ENCODE measurements around the gene KCNC1. TPM values are rescaled to one million over a fixed set of nuclear protein-coding genes. Genes with fewer than 3 reads are reported as not detected.

Gene KCNC1
- total and polyA plus RNA-seq, 2 of the 4 experiments (the other 2 are of a cell fraction): 0.03 TPM; not detected in 1

GRCh38 chr11:17772704-17773600 is 38.4 kb downstream of the KCNC1 start (continued):
- TF ChIP-seq CEBPB (IDR thresholded peaks at IDR 0.05; ENCODE audit: low read depth, low read length): no peak

DNA sequence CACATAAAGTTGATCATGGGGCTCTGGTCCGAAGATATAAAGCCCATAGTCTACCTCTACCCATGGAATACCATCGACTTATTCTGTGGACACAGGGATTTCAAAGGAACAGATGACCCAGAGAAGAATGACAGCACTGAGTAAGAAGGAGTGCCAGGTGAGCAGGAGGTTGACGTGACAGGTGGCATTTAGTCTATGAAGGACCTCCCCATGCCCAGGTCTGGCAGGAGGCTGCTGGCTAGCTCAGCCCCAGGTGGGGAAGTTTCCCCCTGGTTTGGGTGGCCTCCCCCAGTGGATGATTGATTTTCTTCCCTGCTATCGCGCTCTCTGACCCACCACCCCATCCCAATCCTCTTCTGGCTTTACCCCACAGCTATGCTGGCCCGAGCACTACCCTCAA is 39.1 kb downstream of the KCNC1 start:
- no peak for TF ChIP-seq CTCF (conservative IDR thresholded peaks at IDR 0.05; ENCODE audit: low read depth, low read length)
- no peak for TF ChIP-seq MAFK (IDR thresholded peaks at IDR 0.05; ENCODE audit: low read depth, low read length)
- no peak for TF ChIP-seq RFX5 (IDR thresholded peaks at IDR 0.05; ENCODE audit: low read depth, low read length)
- TF ChIP-seq SMC3 (IDR thresholded peaks at IDR 0.05; ENCODE audit: low read depth, low read length): no peak
- TF ChIP-seq CHD1 (IDR thresholded peaks at IDR 0.05; ENCODE audit: low read depth, low read length): no peak
- H3K18ac ChIP-seq (ENCODE audit: low read depth, low read length): no peak overlapping the region
- H2BK120ac ChIP-seq (ENCODE audit: low read depth, low read length): no peak overlapping the region
- in situ Hi-C loops (cut with MboI; ENCODE audit: low sequenced_read_pairs) (no loop called here), dilution Hi-C loops (cut with HindIII; ENCODE audit: low sequenced_read_pairs, unreplicated experiment) (no loop called here), intact Hi-C loops (cut with micrococcal nuclease) (no loop called here)
- H3K4ac ChIP-seq (ENCODE audit: low read depth, low read length): no peak overlapping the region
- ATAC-seq (ENCODE audit: low read depth) (no peak), DNase-seq (no peak)
- H4K8ac ChIP-seq (ENCODE audit: low read depth in 2 of 2, low read length in 2 of 2): no peak overlapping the region
- no TSS peak for BruUV-seq (replicated peaks)
- WGBS, 2 experiments (ENCODE audit: extremely low coverage in 2 of 2, insufficient read length in 1 of 2): no CpG with 5 or more reads among the region's 6 CpGs
- H3K9me3 ChIP-seq (ENCODE audit: control insufficient read depth, insufficient read depth, low read length): no peaks in the 10 kb centered on the region
- no peak overlapping the region for H2AK5ac ChIP-seq (ENCODE audit: low read depth, low read length)
- ChIA-PET POLR2A (ENCODE audit: unreplicated experiment) (no interaction called here), CTCF (no interaction called here)
- H2BK20ac ChIP-seq (ENCODE audit: low read depth, low read length): no peak overlapping the region
- H3K27ac ChIP-seq (ENCODE audit: insufficient read depth, low read length): no peak overlapping the region
- no peak overlapping the region for H4K5ac ChIP-seq (ENCODE audit: low read depth, low read length)
- H3K14ac ChIP-seq (replicated peaks; ENCODE audit: low read depth, low read length): no peak overlapping the region
- peaks cover 4% of the 10 kb centered on the region; the same call in 1 of the 2 replicates for H3K27me3 ChIP-seq (ENCODE audit: control insufficient read depth, insufficient read depth, low read length)
- H2AK9ac ChIP-seq (replicated peaks; ENCODE audit: low read depth, low read length, poor library complexity): no peak overlapping the region
- no peak overlapping the region for H2AFZ ChIP-seq (replicated peaks; ENCODE audit: low read length, poor library complexity)
- H3K23ac ChIP-seq (ENCODE audit: low read depth, low read length): no peak overlapping the region
- no peaks in the 10 kb centered on the region for H4K20me1 ChIP-seq (ENCODE audit: insufficient read depth, low read length)
- no peak overlapping the region for H3K4me2 ChIP-seq (ENCODE audit: low read depth, low read length)
- no peak overlapping the region for H2BK5ac ChIP-seq (ENCODE audit: low read depth, low read length, poor library complexity, severe bottlenecking)
- no peak overlapping the region for H2BK15ac ChIP-seq (ENCODE audit: low read depth, low read length)
- no peaks in the 10 kb centered on the region for H3K4me1 ChIP-seq (ENCODE audit: control insufficient read depth, insufficient read depth, low read length)
- H3K9ac ChIP-seq (ENCODE audit: low read depth, low read length): no peak overlapping the region
- no peaks in the 10 kb centered on the region for H3K36me3 ChIP-seq (ENCODE audit: control insufficient read depth, insufficient read depth, low read length)
- H3K9me1 ChIP-seq (ENCODE audit: insufficient read depth, low read length): no peaks in the 10 kb centered on the region
- no peak overlapping the region for H3K56ac ChIP-seq (ENCODE audit: extremely low read depth, insufficient read depth, low read length)
- H3K79me1 ChIP-seq (ENCODE audit: low read depth in 1 of 2, low read length in 2 of 2): no peaks in the 10 kb centered on the region
- no peak overlapping the region for H3K4me3 ChIP-seq (ENCODE audit: insufficient read depth, low read depth, low read length)
- H4K91ac ChIP-seq (ENCODE audit: insufficient read depth, low read depth, low read length): no peak overlapping the region
